HG03575 (cell line): Measurements from ENCODE around the gene DBNL.
"Not testable (repeated sequence)": the region's sequence is repeated elsewhere in the genome, so short reads cannot be mapped to it uniquely, and the experiment has no call there.

Experiments
- ATAC-seq: cut with Tn5 transposase; IDR thresholded peaks from one replicate; pipeline ENCODE4 v1.9.1; 2021; ENCODE audit not compliant: unreplicated experiment, insufficient number of reproducible peaks, low FRiP score; ENCODE audit errors: extremely low read depth

Gene DBNL

DNA sequence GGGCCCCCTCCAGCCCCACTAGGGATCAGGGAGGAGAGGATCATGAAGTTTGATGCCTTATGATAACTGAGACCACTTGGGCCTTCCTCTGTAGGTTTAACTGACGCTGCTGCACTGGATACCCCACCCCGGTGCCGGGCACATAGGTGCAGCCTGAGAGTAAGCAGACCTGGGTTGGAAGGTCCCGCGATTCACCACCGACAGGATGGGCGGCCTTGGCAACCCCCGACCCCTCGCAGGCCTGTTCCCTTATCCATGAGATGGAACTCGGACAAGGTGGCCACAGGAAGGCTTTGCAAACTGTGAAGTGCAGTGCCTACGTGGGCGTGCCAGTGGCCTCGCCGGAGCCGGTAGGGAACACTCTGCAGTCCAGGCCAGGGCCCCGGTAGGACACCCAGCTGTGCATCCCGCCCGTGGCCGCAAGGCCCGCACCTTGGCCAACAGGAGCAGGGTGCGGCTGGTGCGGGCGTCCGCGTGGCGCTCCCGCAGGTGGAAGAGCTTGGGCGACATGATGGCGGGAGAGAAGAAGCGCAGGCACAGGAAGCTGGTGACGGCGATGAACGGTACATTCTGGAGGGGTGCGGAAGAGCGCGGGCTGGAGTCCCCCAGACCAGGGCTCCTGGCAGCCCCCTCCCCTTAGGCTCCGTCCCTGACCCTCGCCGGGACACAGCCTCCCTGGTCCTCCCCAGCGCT, 4.6 kb upstream of the DBNL start:
- not testable (repeated sequence) for ATAC-seq

DNA sequence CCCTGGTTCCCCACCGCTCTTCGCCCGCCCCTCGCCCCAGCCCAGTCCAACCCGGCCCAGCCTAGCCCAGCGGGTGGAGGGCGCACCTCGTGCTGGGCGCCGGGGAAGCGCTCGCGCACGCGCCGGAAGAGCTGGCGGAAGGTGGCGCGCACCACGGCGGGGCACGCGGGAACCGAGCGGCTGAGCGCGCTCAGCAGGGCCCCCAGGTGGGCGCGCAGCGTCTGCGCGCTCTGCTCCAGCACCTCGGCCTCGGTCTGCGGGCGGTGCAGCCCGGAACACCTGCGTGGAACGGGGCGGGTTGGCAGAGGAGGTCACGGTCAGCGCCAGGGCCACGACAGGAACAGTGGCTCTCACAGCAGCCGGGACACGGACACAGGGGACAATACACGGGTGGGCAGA, 4.0 kb upstream of the DBNL start:
- ATAC-seq = not testable (repeated sequence)

DNA sequence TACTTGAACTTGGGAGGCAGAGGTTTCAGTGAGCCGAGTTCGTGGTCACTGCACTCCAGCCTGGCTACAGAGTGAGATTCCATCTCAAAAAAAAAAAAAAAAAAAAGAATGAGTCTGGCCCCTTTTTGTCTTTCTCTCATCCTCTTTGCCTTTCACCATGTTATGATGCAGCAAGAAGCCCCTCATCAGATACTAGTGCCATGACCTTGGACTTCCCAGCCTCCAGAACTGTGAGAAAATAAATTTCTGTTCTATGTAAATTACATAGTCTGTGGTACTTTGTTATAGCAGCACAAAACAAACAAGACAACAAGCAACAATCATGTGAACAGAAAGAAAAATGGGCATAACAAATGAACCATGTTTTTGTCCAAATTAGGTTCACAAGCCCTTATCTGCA, 2.3 kb upstream of the DBNL start:
- ATAC-seq = no peak

DNA sequence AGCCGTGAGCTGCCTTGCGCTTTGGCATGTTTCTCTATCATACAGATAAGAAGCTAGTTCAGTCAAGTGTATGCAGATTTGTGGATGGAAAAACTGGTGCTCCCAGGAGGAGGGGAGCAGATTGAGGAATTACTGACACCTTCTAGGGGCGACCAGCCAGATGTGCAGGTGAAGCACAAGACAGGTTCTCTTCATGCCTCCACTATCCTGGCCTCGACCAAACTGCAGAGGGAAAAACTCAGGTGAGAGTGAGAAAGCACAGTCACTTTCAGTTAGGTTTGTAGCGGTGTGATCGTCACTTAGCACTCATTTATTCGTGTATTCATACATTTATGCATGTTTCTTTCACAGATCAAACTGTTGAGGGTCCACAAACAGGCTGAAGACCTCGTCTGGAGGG, 600 bp upstream of the DBNL start:
- ATAC-seq = no peak

DNA sequence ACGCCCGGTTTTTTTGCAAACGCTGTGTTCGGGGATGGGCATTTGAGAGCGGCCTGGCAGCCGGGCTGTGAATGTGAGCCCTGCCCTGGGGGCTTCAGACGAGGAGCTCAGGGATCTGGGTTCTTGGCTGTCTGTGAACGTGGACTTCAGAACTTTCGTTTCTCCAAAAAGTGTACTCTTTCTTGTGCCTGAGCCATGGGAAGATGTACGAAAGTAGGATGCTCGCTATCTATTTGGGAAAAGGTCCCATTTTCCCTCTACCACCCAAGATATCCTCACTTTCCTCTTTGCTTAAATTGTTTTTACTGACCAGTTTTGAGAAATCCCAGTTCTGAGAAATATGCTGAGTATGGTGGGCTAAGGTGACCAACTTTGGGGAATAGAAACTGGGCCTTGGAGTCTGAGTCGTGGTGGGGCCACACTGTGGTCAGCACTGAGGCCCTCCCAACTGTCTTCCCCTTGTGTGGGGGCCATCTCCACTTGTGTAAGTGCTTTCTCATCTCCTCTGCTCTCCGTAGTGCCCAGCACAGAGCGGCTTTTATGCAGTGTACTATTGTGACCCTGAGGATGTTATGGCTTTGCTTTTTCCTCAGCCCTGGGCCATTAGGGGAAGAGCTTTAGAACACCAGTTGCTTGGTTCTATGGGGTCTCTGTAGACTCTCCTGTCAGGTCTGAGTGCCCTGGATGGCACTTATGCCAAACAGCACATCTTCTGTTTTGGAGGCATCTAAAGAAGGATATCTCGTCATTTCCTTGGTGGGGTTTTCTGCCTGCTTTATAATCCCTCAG, 918 bp downstream of the DBNL start:
- ATAC-seq = no peak

DNA sequence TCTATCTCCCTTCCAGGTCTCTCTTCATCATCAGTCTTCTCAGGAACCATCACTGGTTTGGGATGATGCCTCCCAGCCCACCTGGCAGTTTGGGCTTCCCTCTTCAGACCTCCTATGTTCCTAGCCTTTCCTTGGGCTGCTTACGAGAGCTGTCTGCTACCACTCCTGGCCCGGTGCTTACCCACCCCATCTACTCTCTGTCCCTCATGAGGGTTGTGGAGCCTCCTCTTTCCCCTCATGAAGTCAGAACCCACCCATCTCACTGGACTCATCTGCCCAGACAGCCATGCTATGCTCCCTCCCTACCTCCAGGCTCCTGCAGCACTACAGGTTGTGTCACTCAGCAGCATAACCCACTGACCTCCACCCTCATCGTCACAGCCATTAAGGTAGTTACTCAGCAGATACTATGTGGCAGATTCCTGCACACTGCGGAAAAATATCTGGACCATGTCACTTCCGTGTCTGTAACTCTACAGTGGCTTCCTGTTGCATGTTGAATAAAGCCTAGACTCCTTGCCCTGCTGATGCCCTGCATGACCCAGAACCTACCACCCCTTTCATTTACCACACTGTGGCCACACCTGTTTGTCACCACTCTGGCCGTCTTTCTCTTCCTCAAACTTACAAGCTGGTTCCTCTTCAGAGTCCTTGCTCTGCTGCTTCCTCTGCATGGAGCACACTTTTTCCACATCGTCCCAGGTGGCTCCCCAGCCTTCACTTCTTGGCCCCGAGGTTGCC, 2.0 kb downstream of the DBNL start:
- ATAC-seq = no peak

DNA sequence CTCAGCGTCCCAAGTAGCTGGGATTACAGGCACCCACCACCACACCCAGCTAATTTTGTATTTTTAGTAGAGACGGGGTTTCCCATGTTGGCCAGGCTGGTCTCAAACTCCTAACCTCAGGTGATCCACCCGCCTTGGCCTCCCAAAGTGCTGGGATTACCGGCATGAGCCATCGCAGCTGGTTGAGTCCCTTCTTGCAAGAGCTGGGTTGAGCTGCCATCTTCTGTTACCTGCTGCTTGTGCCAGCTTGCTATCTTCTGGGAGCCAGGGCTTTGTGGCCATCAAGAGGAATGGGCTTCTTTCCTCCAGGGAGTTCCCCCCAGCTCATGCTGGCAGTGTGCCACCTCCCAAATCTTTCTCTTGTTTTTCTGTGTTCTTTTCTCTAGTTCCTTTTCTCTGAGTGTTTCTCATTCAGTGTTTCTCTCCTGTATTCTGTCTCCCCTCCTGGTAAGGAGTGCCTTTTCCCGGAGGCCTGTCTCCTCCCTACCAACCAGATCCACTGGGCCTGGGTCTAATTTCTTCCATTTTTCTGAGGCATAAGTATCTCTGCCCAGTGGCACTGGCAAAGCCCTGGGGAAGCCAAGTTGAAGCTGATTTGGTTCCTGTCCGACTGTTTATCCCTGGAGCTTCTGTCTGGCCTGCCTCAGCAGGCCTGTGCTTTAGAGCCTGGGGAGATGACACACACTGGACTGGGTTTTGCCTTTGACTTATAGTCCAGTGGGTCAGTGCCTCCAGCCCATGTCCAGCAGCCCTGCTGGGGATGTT, 3.7 kb downstream of the DBNL start:
- no peak for ATAC-seq

DNA sequence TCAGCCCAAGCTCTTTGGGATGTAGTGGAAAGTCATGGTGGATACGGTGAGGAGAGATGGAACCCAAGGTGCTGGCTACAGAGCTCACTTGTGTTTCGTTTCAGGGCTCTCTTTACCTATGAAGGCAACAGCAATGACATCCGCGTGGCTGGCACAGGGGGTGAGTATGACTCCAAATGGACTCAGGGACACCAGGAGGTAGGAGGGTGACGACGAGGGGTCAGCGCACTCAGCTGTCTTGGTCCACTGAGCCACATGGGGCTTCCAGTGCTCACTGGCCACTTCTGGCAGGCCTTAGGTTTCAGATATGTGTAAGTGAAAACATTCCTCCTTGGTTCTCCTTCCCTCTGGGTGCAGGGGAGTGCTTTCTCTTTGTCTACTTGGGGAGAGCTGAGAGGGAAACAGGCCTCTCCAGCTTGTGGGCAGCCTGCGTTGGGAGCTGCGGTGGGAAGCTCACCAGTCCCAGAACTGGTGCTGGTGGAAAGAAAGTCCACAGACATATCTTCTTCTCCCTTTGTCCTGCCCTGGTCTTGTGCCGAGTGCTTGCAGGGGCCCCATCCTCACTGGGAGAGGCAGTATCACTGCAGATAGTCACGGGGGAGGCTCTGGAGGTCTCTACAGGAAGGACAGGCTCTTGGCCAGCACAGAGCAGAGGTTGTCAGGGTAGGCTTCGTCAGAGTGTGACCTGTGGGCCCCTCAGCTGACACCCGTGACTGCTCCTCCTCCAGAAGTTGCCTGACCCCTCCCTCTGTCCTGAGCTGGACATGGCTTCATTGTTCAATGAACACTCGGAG, 5.8 kb downstream of the DBNL start:
- ATAC-seq = no peak

DNA sequence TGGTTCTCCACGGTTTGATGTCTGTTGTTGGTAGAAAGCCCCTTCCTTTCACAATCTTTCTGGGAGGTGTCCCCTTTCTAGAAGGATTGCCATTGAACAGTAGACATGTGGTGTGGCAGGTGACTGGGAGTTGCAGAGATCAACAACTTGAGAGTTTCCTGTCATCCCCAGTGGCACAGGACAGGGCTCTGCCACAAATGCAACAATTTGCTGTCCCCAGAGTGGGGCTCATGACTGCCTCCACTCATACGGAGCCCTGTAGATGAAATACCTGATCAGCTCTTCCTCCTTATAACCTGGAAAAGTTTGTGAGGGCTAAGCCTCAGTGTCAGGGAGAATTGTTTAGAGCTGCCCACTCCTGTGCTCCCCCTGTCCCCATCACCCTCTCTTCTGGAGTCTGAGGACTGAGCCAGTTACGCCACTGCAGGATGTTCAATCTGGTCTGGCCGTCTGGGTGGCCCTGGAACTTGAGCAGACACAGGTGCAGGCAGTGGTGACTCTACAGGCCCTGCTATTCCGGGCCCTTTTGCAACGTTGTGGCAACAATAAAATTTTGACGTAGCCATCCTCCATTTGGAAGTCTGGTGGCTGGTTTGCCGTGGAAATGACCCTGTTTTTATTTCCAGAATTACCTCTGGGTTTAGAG, 6.5 kb downstream of the DBNL start:
- ATAC-seq = no peak

DNA sequence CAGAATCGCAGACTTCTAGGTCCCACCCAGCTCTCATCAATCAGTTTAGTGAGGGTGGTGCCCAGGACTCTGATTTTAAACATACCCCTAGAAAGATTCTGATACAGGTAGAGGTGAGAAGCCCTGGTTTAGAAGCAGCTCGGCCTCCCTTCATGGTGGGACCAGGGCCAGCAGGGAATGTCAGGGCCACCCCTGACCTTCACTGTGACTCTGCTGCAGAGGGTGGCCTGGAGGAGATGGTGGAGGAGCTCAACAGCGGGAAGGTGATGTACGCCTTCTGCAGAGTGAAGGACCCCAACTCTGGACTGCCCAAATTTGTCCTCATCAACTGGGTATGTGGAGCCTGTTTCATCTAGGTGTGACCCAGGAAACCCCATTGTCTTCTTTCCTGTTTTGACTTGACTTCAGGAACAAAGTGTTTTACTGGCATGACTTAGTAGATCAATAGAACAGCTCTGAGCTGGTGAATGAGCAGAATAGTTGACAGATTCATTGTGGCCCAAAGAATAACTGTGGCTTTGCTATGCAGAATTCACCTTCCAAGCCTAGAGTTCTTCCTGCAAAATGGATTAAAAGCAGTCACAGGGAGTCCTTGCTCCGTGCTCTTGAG, 7.2 kb downstream of the DBNL start:
- no peak for ATAC-seq

DNA sequence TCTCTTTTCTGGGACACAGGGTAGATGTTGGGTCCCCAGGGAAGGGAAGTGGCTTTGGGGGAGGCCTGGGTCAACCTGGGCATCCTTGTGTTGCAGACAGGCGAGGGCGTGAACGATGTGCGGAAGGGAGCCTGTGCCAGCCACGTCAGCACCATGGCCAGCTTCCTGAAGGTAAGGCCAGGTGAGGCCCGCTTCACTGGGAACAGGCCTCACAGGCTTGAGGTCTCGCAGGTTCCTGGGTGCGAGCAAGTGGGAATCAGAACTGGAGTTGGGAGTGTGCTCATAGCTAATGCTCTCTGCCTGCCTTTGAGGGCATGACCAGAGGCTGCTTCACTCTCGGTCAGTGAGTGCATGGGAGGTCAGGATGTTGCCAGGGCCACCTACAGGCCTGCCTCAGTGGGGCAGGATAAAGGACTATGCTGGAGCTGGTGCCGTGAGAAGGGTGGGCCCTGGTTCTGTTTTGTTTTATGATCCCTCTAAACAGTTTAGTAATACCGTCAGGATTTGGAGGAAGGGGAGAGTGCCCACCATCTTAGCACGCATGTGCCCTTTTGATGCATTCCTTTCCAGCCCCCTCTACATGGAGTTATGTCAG, 8.4 kb downstream of the DBNL start:
- ATAC-seq = no peak

DNA sequence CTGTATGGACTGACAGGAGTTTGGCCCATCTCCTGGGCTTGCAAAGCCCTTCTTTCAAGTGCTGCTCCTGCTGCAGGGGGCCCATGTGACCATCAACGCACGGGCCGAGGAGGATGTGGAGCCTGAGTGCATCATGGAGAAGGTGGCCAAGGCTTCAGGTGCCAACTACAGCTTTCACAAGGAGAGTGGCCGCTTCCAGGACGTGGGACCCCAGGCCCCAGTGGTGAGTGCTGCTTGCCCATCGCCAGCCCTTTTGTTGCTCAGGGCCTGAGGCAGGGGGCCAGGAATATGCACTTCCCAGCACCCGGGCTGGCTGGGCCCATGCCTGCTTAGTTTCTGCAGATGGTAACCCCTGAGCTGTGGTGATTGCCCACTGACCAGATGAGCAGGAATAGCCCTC, 12.2 kb downstream of the DBNL start:
- ATAC-seq = no peak

DNA sequence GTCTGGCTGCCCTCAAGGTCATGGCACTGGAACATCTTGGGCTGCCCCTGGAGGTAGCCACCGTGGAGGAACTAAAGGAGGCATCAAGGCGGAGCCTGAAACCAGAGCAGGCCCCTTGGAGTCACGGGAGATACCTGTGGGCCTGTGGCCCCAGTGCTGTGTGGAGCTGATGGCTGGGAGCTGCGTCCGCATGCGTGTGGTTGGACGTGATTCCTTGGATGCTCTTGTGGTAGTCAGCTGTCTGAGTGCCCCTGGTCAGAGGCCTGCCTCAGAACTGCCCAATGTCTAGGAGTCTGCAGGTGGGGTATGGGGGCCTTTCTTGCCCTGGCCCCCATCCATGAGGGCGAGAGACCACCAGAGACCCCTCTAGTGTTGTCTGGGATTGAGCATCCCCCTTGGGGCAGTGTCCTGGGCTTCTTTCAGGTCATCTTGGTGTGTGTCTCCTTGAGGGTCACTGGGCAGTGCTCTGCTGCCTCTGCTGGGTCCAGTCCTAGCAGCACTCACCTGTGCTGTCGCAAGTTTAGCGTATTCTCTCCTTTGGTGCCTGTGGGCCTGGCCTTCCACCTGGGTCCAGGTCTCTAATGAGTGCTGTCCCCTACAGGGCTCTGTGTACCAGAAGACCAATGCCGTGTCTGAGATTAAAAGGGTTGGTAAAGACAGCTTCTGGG, 12.8 kb downstream of the DBNL start:
- no peak for ATAC-seq

DNA sequence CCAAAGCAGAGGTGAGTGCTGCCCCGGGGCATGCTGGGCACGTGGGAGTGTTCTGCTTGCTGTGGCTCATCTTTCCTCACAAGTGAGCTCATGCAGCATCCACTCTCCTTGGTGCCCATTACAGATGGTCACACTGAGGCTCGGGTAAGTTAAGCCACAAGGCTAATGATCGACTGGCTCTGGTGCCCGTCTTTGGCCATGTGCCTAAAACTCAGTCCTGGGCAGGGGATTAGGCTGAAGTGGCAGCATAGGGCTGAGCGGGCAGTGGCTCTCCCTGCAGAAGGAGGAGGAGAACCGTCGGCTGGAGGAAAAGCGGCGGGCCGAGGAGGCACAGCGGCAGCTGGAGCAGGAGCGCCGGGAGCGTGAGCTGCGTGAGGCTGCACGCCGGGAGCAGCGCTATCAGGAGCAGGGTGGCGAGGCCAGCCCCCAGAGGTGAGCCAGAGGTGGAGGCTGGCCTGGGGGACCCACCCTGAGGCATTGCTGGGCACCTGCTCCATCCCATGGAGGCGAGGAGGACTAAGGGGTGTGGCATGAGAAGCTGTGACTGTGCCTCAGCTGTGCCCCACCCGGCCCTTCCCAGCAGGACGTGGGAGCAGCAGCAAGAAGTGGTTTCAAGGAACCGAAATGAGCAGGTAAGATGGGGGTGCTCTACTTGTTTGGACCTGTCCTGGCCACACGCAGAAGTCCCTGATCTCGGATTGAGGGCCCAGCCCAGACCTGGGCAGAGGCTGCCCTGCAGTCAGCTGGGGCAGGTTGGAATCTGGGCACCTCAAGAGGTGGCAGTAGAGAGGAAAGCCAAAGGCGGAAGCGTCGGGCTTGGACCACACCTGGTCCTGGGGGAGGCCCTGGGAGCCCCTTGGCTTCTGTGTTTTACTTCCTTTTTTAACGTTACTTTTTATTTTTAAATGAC, 13.6 kb downstream of the DBNL start:
- no peak for ATAC-seq

DNA sequence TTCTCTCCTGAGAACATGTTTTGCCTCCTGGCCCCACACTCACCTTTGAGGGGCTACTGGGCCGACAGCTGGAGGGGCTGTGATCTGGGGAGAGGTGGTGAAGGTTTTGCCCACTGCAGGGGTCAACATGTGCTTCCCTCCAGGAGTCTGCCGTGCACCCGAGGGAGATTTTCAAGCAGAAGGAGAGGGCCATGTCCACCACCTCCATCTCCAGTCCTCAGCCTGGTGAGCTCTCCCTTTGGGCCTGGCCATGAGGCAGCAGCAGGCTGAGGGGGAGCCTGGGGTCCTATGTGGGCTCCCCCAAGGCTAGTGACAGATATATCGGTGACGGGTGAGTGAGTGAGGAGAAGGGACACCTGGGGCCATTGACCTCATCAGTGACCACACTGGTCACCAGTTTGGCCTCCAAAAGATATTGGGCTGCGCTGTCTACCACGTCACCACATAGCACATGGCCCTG, 14.3 kb downstream of the DBNL start:
- ATAC-seq = no peak
